Non-pigmented ciliary epithelial cell (primary cell): ENCODE data around the gene GMEB2.
"Not testable (repeated sequence)": the region's sequence is repeated elsewhere in the genome, so short reads cannot be mapped to it uniquely, and the experiment has no call there.

Experiments
- DNase-seq: peaks from one replicate; pipeline ENCODE4 v3.0.0-alpha.2; 2010; ENCODE audit warnings: low read depth

The GMEB2 gene

GRCh38 chr20:63560333-63560805, 66.5 kb downstream of the GMEB2 start:
- DNase-seq, result no peak

- DNase-seq, result not testable (repeated sequence)
Observed at GRCh38 chr20:63559485-63560332, 67.2 kb downstream of the GMEB2 start.

GRCh38 chr20:63558804-63559484, 68.0 kb downstream of the GMEB2 start:
- DNase-seq, result no peak

- no peak for DNase-seq
Observed at GRCh38 chr20:63557481-63557891, 69.4 kb downstream of the GMEB2 start.

GRCh38 chr20:63556873-63557478, 69.9 kb downstream of the GMEB2 start:
- no peak for DNase-seq

GRCh38 chr20:63555661-63556381, 71.1 kb downstream of the GMEB2 start:
- DNase-seq, result no peak

GRCh38 chr20:63554361-63555278, 72.3 kb downstream of the GMEB2 start:
- DNase-seq, result no peak

- DNase-seq, result no peak
Observed at GRCh38 chr20:63553933-63554290, 73.0 kb downstream of the GMEB2 start, which contains the start of gene FNDC11. Gene FNDC11 (plus strand): TSS chr20:63554159. CDS start chr20:63555664, 1,505 bp downstream.

GRCh38 chr20:63553251-63553932, 73.5 kb downstream of the GMEB2 start:
- DNase-seq, result no peak

GRCh38 chr20:63552481-63553249, 74.2 kb downstream of the GMEB2 start:
- DNase-seq, result no peak

GRCh38 chr20:63551068-63551467, 75.8 kb downstream of the GMEB2 start:
- no peak for DNase-seq

GRCh38 chr20:63549679-63550282, 77.1 kb downstream of the GMEB2 start:
- no peak for DNase-seq

- DNase-seq, result no peak
Observed at GRCh38 chr20:63549019-63549418, 77.9 kb downstream of the GMEB2 start.

GRCh38 chr20:63548542-63548941, 78.4 kb downstream of the GMEB2 start:
- no peak for DNase-seq

- no peak for DNase-seq
Observed at GRCh38 chr20:63547725-63548480, 79.0 kb downstream of the GMEB2 start, which contains the start of gene SRMS. Gene SRMS (minus strand): TSS chr20:63547749. CDS start chr20:63547463, 286 bp downstream.

GRCh38 chr20:63546956-63547724, 79.8 kb downstream of the GMEB2 start:
- DNase-seq, result no peak

GRCh38 chr20:63546256-63546955, 80.5 kb downstream of the GMEB2 start:
- DNase-seq, result no peak
